HG03280 (cell line): ENCODE measurements around the gene MEA1.

Experiments
- ATAC-seq: cut with Tn5 transposase; IDR thresholded peaks from one replicate; pipeline ENCODE4 v1.9.1; 2021; ENCODE audit warnings: mild to moderate bottlenecking, moderate library complexity; ENCODE audit not compliant: unreplicated experiment

Gene MEA1

DNA sequence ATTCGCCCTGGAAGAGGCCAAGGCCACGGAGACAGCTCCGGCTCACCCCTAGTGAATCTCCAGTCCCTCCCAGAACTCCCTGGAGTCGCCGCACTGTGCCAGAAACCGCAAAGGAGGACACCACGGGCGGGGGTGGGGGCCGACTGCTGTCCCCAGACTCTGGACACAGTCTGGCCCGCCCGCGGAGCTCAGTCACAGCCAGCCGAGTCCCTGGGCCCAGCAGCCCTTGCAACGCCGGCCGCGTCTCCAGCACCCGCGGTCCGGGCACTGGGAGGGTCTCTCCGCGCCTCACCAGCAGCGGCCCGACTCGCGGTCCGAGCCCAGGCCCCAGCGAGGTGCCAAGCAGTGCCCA, 35.3 kb downstream of the MEA1 start:
- ATAC-seq = no peak

GRCh38 chr6:42974919-42975505, 38.7 kb downstream of the MEA1 start:
- no peak for ATAC-seq

DNA sequence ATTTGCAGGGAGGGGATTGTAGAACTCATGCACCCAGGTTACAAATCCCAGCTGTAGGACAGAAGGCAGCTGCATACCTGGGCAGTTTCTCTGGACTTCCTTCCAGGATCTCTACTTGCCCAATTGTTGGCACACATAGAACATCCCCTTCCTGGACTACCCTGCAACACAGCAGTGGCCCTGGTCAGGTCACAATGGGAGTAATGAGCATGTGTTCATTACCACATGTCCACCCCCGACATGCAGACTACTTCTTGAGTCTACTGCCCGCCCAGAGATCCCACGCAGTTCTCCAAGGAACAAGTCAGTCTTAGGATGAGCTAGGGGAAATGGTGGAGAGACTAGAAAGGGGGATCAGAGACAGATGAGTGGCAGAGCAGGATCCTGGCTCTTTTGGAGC, 39.8 kb downstream of the MEA1 start:
- no peak for ATAC-seq

GRCh38 chr6:42971746-42972327, 41.9 kb downstream of the MEA1 start:
- no peak for ATAC-seq

GRCh38 chr6:42970871-42971612, 42.7 kb downstream of the MEA1 start:
- no peak for ATAC-seq

DNA sequence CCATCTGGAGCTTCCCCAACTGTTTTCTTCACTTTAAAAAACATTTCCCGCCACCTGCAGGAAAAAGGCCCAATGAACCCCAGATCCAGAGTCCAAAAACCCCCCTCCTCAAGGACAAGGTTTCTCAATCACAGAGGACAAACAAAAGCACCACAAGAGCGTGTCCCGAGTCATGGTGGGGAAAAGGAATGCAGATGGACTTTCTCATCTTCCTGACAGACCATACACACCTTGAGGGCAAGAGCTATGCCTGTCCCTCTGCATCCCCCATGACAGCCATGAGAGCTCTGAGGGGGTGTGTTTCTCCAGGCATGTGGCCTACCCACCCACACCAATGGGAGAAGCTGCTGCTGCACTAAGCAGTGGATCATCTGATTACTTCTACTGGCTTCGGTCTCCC, 43.8 kb downstream of the MEA1 start:
- ATAC-seq = no peak

GRCh38 chr6:42969431-42969830, 44.3 kb downstream of the MEA1 start:
- ATAC-seq = no peak

GRCh38 chr6:42968783-42969182, 45.0 kb downstream of the MEA1 start:
- ATAC-seq = no peak

- no peak for ATAC-seq
These were observed 45.5 kb downstream of the MEA1 start for GRCh38 chr6:42968126-42968701.

DNA sequence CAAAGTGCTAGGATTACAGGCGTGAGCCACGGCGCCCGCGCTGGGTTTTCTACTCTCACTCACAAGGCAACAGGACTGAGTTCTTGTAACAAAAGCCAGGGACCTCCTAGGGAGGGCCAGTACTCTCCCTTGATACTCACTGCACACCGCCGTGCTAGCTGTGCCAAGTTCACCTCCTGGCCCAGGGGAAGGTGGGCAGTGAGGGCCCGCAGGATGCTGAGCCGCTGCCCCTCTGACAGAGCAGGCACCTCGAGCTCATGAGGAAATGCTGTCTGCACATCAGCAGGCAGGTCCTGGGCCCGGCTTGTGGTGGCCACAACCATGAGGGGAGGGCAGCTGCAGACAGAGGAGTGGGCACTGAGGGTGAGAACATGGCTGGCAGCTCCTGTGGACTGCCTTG, 46.5 kb downstream of the MEA1 start:
- no peak for ATAC-seq

- ATAC-seq = no peak
These were observed 47.2 kb downstream of the MEA1 start for GRCh38 chr6:42966571-42966970.

- no peak for ATAC-seq
These were observed 49.7 kb downstream of the MEA1 start for GRCh38 chr6:42963855-42964605.

- no peak for ATAC-seq
These were observed 50.4 kb downstream of the MEA1 start for GRCh38 chr6:42963179-42963854.

DNA sequence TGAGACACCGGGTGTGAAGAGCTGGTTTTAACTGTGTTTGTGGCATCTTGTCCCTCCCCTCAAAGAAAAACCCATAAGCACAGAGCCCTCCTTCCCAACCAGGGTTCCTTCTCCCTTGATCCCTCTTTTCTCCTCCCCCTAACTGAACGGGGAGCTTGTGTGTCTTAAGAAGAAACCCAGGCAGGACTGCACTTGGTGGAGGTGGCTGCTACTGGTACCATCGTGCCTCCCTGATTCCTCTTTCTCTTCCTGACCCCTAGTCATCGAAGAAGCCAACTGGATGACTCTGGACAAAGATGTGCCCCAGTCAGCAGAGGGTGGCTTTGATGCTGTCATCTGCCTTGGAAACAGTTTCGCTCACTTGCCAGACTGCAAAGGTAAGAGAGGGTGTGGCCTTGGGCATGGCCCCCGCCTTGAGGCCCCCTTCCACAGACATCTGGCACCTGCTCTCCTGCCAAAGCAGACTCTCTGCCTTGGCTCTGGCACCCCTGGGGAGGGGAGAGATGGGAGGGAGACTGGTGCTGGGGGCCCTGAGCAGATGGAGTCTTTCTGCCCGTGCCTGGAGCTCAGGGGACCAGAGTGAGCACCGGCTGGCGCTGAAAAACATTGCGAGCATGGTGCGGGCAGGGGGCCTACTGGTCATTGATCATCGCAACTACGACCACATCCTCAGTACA, 51.1 kb downstream of the MEA1 start:
- no peak for ATAC-seq

DNA sequence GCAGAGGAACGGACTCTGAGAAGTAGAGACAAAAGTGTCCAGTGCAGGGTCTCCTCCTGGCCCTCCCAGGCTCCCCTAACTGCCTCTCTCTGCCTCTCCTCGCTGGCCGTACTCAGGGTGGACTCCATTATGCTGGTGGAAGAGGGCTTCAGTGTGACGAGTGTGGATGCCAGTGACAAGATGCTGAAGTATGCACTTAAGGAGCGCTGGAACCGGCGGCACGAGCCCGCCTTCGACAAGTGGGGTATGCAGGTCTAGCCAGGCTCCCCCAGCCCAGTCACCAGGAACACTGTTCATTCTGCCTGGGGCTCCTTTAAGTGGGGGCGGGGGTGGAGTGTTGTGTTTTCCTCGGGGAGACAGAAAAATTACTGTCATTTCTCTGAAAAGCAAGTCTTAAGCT, 51.6 kb downstream of the MEA1 start:
- no peak for ATAC-seq
